HL-60 (cell line): ENCODE measurements around the gene ABAT.

Experiments
- CTCF ChIP-seq: IDR thresholded peaks from one replicate; pipeline ENCODE4 v1.5.1; 2011; ENCODE audit warnings: low read length, control low read depth, inconsistent platforms; ENCODE audit not compliant: insufficient read depth
- GABPA ChIP-seq: IDR thresholded peaks from 2 replicates; pipeline ENCODE4 v1.6.1; 2012; ENCODE audit warnings: low read depth
- POLR2AphosphoS5 ChIP-seq: IDR thresholded peaks from 2 replicates; pipeline ENCODE4 v1.6.1; 2012; ENCODE audit warnings: low read depth
- REST ChIP-seq: IDR thresholded peaks from 2 replicates; pipeline ENCODE4 v1.6.1; 2012; ENCODE audit warnings: low read depth; ENCODE audit not compliant: insufficient replicate concordance
- SPI1 ChIP-seq: IDR thresholded peaks from 2 replicates; pipeline ENCODE4 v1.6.1; 2012; ENCODE audit warnings: low read depth, mild to moderate bottlenecking, borderline replicate concordance

GRCh38 chr16:8752706-8753105 lies 78.3 kb downstream of the ABAT start:
- TF ChIP-seq CTCF (no peak), POLR2AphosphoS5 (no peak), REST (no peak), GABPA (no peak), SPI1 (no peak)
